Measurements from ENCODE around the gene FADS6. TPM values are rescaled to one million over a fixed set of nuclear protein-coding genes. Genes with fewer than 3 reads are reported as not detected.

FADS6 gene
- total RNA-seq, 1 donor from 2014 or later: 0.85 TPM

DNA sequence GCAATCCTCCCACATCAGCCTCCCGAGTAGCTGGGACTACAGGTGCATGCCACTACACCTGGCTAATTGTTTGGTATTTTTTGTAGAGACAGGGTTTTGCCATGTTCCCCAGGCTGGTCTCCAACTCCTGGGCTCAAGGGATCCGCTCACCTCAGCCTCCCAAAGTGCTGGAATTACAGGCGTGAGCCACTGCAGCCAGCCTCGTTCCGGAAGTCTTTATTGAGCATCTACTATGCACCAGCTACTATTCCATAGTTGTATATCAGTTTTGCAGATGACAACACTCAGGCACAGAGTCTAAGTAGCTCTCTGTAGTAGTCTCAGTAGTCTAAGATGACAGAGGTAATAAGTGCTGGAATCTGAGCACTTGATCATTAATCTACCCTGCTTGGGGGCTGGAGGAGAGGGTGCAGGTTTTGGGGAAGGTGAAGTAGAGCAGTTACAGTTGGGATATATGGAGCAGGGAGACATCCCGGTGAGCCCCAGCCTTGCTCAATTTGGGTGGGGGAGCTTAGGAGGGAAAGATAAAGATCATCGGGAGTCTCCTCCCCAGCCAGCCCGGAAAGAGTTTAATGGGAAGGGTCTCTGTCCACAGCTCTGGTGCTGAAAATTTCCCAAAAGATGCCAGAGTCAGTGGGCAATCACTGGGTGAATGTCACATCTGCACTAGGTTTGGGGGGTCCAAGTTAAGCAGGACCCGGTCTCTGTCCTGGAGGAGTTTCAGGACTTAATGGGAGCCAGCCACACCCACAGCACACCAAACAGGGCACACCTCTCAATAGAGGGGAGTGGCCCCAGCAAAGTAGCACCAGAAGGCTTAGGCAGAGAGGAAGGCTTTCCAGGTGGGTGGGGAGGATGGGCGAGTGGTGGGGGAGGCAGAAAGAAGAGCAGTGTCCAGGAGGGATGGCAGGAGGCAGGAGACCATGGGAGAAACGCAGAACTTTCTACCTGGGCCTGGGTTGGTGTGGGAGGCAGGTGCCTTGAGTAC lies 43.9 kb upstream of the FADS6 start:
- Mint-ChIP-seq H3K27ac (no peak overlapping the region), H3K36me3 (no peaks in the 10 kb centered on the region), H3K9me3 (no peaks in the 10 kb centered on the region), H3K4me1 (peaks cover 2% of the 10 kb centered on the region), H3K4me3 (no peak overlapping the region), H3K27me3 (ENCODE audit: low read depth) (peaks cover 88% of the 10 kb centered on the region)
- TF ChIP-seq, protein P1, sequence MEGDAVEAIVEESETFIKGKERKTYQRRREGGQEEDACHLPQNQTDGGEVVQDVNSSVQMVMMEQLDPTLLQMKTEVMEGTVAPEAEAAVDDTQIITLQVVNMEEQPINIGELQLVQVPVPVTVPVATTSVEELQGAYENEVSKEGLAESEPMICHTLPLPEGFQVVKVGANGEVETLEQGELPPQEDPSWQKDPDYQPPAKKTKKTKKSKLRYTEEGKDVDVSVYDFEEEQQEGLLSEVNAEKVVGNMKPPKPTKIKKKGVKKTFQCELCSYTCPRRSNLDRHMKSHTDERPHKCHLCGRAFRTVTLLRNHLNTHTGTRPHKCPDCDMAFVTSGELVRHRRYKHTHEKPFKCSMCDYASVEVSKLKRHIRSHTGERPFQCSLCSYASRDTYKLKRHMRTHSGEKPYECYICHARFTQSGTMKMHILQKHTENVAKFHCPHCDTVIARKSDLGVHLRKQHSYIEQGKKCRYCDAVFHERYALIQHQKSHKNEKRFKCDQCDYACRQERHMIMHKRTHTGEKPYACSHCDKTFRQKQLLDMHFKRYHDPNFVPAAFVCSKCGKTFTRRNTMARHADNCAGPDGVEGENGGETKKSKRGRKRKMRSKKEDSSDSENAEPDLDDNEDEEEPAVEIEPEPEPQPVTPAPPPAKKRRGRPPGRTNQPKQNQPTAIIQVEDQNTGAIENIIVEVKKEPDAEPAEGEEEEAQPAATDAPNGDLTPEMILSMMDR (IDR thresholded peaks at IDR 0.05; ENCODE audit: unreplicated experiment): no peak
- DNase-seq (ENCODE audit: low spot score in 2 of 2, unreplicated experiment in 2 of 2): no peak

DNA sequence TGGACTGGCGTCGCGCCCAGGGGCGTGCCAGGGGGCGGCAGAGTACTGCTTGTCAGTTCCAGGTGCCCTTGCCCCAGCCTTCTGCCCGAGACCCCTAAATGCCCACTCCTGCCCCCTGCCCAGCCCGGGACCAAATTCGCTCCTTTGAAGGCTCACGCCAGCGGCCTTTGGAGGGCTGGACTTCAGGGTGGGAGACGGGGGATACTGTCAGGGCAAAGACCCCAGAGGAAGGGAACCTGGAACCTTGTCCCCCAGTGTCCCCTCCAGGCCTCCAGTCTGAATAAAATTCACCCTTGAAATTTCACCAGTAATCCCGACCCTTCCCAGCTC lies 43.0 kb upstream of the FADS6 start:
- TF ChIP-seq, protein P1 (IDR thresholded peaks at IDR 0.05; ENCODE audit: unreplicated experiment): no peak
- no peak overlapping the region for H3K4me3 Mint-ChIP-seq
- H3K27ac Mint-ChIP-seq: no peak overlapping the region
- peaks cover 2% of the 10 kb centered on the region for H3K4me1 Mint-ChIP-seq
- H3K27me3 Mint-ChIP-seq (ENCODE audit: low read depth): peaks cover 89% of the 10 kb centered on the region
- DNase-seq (ENCODE audit: low spot score in 2 of 2, unreplicated experiment in 2 of 2): no peak
- H3K36me3 Mint-ChIP-seq: no peaks in the 10 kb centered on the region
- H3K9me3 Mint-ChIP-seq: no peaks in the 10 kb centered on the region

DNA sequence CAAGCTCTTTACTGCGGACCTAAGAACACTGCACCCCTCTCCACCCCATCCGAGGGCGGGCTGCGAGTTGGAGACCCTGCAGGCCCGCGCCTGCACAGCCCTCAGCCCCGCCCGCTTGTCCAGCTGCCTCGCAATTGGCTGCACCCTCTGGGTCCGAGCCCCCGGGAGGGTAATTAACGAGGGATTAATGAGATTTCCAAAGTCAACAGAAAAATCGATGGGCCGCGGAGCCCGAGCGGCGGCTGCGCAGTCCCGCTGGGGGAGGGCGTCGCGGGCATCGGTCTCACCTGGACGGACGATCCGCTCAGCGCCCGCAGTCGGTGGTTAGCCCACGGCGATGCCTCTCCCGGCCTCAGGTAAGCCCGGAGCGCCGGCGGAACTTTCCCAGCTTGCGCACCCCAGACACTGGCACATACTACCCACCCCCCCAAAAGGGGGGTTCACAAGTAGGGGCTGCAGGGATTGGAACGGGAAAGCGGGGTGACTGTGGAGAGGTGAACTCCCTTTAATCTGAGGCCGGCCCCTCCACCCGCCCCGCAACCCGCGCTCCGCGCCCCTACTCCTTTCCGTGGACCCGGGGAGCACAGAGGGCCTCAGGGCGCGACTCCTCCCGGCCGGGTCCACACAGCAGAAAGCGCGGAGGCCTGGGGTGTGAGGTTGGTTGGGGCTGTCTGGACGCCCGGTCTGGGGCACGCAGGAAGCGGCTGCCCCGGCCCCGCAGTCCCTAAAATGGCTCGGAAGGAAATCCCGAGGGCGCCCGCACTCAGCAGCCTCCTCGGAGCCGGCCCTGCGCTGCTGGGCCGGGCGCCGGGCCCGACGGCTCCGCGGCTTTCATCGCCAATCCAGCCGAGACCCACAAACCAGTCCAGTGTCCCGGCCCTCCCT lies 42.4 kb upstream of the FADS6 start, which contains the start of gene OTOP3:
Gene OTOP3 (plus strand): TSS at position 314 of the 885 bp plus-strand sequence. CDS start 24 bp downstream, at position 338.
- no peak for DNase-seq (ENCODE audit: low spot score in 2 of 2, unreplicated experiment in 2 of 2)
- H3K9me3 Mint-ChIP-seq: no peaks in the 10 kb centered on the region
- TF ChIP-seq, protein P1 (IDR thresholded peaks at IDR 0.05; ENCODE audit: unreplicated experiment): no peak
- H3K27ac Mint-ChIP-seq: no peak within 1 kb of the TSS
- peak within 1 kb of the TSS; percentile 24 for H3K4me3 Mint-ChIP-seq
- no peaks in the 10 kb centered on the region for H3K36me3 Mint-ChIP-seq
- peaks cover 92% of the 10 kb centered on the region for H3K27me3 Mint-ChIP-seq (ENCODE audit: low read depth)
- peaks cover 2% of the 10 kb centered on the region for H3K4me1 Mint-ChIP-seq

DNA sequence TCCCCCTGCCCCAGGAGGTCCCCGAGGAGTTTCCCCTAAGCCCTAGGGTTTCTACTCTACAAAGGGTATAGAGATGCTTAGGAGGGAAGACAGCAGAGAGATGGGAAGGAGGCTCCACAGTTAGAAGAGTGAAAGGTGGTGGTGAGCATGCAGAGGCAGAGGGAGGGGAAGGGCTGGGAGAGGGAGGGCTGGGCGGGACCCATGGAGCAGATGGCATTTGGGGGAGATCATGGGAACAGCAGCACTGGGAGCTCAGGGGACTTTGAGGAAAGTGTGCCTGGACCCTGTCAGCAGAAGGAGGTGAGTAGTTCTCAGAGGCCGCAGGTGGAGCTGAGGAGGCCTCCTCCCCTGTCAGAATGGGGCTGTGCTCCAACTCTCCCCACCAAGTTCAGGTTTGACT lies 41.6 kb upstream of the FADS6 start:
- no peak for DNase-seq (ENCODE audit: low spot score in 2 of 2, unreplicated experiment in 2 of 2)
- peaks cover 2% of the 10 kb centered on the region for H3K4me1 Mint-ChIP-seq
- no peaks in the 10 kb centered on the region for H3K36me3 Mint-ChIP-seq
- H3K9me3 Mint-ChIP-seq: no peaks in the 10 kb centered on the region
- no peak overlapping the region for H3K4me3 Mint-ChIP-seq
- TF ChIP-seq, protein P1 (IDR thresholded peaks at IDR 0.05; ENCODE audit: unreplicated experiment): no peak
- peaks cover 93% of the 10 kb centered on the region for H3K27me3 Mint-ChIP-seq (ENCODE audit: low read depth)
- no peak overlapping the region for H3K27ac Mint-ChIP-seq

DNA sequence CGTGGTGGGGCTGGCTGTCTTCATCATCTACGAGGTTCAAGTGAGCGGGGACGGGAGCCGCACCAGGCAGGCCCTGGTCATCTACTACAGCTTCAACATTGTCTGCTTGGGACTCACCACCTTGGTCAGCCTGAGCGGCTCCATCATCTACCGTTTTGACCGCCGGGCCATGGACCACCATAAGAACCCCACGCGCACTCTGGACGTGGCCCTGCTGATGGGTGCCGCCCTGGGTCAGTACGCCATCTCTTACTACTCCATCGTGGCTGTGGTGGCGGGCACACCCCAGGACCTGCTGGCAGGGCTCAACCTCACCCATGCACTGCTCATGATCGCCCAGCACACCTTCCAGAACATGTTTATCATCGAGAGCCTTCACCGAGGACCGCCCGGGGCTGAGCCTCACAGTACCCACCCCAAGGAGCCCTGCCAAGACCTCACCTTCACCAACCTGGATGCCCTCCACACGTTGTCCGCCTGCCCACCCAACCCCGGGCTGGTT lies 37.2 kb upstream of the FADS6 start:
- Mint-ChIP-seq H3K27me3 (ENCODE audit: low read depth) (peaks cover 95% of the 10 kb centered on the region), H3K27ac (no peak overlapping the region), H3K4me1 (peaks cover 2% of the 10 kb centered on the region), H3K4me3 (no peak overlapping the region), H3K36me3 (no peaks in the 10 kb centered on the region), H3K9me3 (no peaks in the 10 kb centered on the region)
- TF ChIP-seq, protein P1 (IDR thresholded peaks at IDR 0.05; ENCODE audit: unreplicated experiment): no peak
- DNase-seq (ENCODE audit: low spot score in 2 of 2, unreplicated experiment in 2 of 2): no peak
